Fibroblast of the aortic adventitia (primary cell): ENCODE results near the gene STBD1. TPM values are rescaled to one million over a fixed set of nuclear protein-coding genes. Genes with fewer than 3 reads are reported as not detected.

Experiments used
- DNase-seq: peaks from one replicate; pipeline ENCODE4 v3.0.0-alpha.2; 2010; ENCODE audit warnings: low read depth
- H3K4me3 ChIP-seq: 2 replicates; pipeline ENCODE4 v1.5.1; 2011; ENCODE audit warnings: low read depth, mild to moderate bottlenecking, control low read depth, low read length, moderate library complexity
- CTCF ChIP-seq: IDR thresholded peaks from 2 replicates; pipeline ENCODE4 v1.5.1; 2011; ENCODE audit warnings: mild to moderate bottlenecking, low read length, control low read depth, inconsistent platforms; ENCODE audit not compliant: insufficient read depth
- total RNA-seq: library from RNA; depleted of rRNA; stranded (reverse); fragments of >200 nt; gene quantifications from 2 replicates; pipeline ENCODE4 v1.2.3, GENCODE V29; 2012; ENCODE audit warnings: low replicate concordance

STBD1 gene
- 3.6 and 5.0 TPM in 2 replicates for total RNA-seq

- DNase-seq: peak; percentile 50
- TF ChIP-seq CTCF: peak; percentile 22
Measured at GRCh38 chr4:76305971-76306881, at the start of gene STBD1. TSS of gene STBD1 (plus strand) at chr4:76306733. CDS start at chr4:76306770, 37 bp downstream.

GRCh38 chr4:76256968-76257367, 49.6 kb upstream of the STBD1 start:
- no peak for DNase-seq
- no peak for TF ChIP-seq CTCF
- no peak overlapping the region for H3K4me3 ChIP-seq

More at GRCh38 chr4:76305971-76306881, at the start of gene STBD1:
- H3K4me3 ChIP-seq: peak within 1 kb of the TSS; percentile 86

GRCh38 chr4:76257824-76258223, 48.7 kb upstream of the STBD1 start:
- no peak for TF ChIP-seq CTCF
- no peak for DNase-seq
- no peak overlapping the region for H3K4me3 ChIP-seq

GRCh38 chr4:76260571-76260970, 46.0 kb upstream of the STBD1 start:
- no peak for DNase-seq
- no peak for TF ChIP-seq CTCF
- no peak overlapping the region for H3K4me3 ChIP-seq

- no peak for TF ChIP-seq CTCF
- no peak for DNase-seq
- H3K4me3 ChIP-seq: no peak overlapping the region
Measured at GRCh38 chr4:76265631-76266218, 40.8 kb upstream of the STBD1 start.

- no peak for DNase-seq
- no peak overlapping the region for H3K4me3 ChIP-seq
- no peak for TF ChIP-seq CTCF
Measured at GRCh38 chr4:76266627-76267026, 39.9 kb upstream of the STBD1 start.
